Right atrium auricular region (tissue), 2 donors: ENCODE data around the gene USP17L10. TPM values are rescaled to one million over a fixed set of nuclear protein-coding genes. Genes with fewer than 3 reads are reported as not detected.

Source experiments
- total RNA-seq, 2 donors: library from RNA; depleted of rRNA; stranded (reverse); fragments of >200 nt; gene quantifications; one replicate each; pipeline ENCODE4 v1.1.0, GENCODE V29; 2016

Gene USP17L10
- total RNA-seq, 2 donors from 2014 or later = not detected

Other genes with a start within 250 kb of the USP17L10 start
- gene FAM90A26, start 40.2 kb upstream of the USP17L10 start, total RNA-seq = not detected
- not detected for gene USP17L11, start 4.7 kb downstream of the USP17L10 start, total RNA-seq
- gene USP17L12, start 9.5 kb downstream of the USP17L10 start, total RNA-seq = not detected
- gene USP17L13, start 14.2 kb downstream of the USP17L10 start, total RNA-seq = not detected
- gene USP17L15, start 23.7 kb downstream of the USP17L10 start, total RNA-seq = not detected
- gene USP17L17, start 33.2 kb downstream of the USP17L10 start, total RNA-seq = not detected
- not detected for gene USP17L18, start 38.0 kb downstream of the USP17L10 start, total RNA-seq
- gene USP17L19, start 42.7 kb downstream of the USP17L10 start, total RNA-seq = not detected
- not detected for gene USP17L20, start 47.5 kb downstream of the USP17L10 start, total RNA-seq
- not detected for gene USP17L21, start 52.2 kb downstream of the USP17L10 start, total RNA-seq
- not detected for gene USP17L22, start 57.0 kb downstream of the USP17L10 start, total RNA-seq
- not detected for gene USP17L24, start 114.5 kb downstream of the USP17L10 start, total RNA-seq
- not detected for gene USP17L25, start 119.3 kb downstream of the USP17L10 start, total RNA-seq
- gene USP17L26, start 124.0 kb downstream of the USP17L10 start, total RNA-seq = not detected
- gene USP17L5, start 128.7 kb downstream of the USP17L10 start, total RNA-seq = not detected
- gene USP17L27, start 133.5 kb downstream of the USP17L10 start, total RNA-seq = not detected
- not detected for gene USP17L28, start 138.2 kb downstream of the USP17L10 start, total RNA-seq
- not detected for gene USP17L29, start 143.0 kb downstream of the USP17L10 start, total RNA-seq
- not detected for gene USP17L30, start 152.5 kb downstream of the USP17L10 start, total RNA-seq
- gene DEFB131A, start 233.8 kb downstream of the USP17L10 start, total RNA-seq = not detected